Measurements from ENCODE around the gene LGR4. TPM values are rescaled to one million over a fixed set of nuclear protein-coding genes. Genes with fewer than 3 reads are reported as not detected.

The LGR4 gene
- polyA plus RNA-seq, 3 donors = 127 to 150 (median 149) TPM

DNA sequence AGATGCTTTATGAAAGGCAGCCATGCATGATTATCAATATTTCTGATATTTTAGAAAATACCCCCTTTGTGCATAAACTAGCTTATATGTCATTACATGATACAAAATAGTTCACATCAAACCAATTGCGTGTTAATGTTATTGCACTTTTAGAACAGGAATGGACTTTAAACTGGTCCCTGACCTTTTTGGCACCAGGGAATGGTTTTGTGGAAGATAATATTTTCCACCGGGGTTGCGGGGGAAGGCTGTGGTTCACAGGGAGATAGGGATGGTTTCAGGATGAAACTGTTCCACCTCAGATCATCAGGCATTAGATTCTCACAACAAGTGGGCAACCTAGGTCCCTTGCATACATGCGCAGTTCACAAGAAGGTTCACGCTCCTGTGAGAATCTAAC lies 16.5 kb upstream of the LGR4 start:
- no peak for DNase-seq (ENCODE audit: low read depth in 3 of 3, low spot score in 2 of 3)

- no peak for DNase-seq (ENCODE audit: low read depth in 3 of 3, low spot score in 2 of 3)
These were observed 15.1 kb upstream of the LGR4 start for GRCh38 chr11:27487706-27488105.

GRCh38 chr11:27485930-27486773 lies 13.6 kb upstream of the LGR4 start:
- no peak for DNase-seq (ENCODE audit: low read depth in 3 of 3, low spot score in 2 of 3)

GRCh38 chr11:27482793-27483192 lies 10.2 kb upstream of the LGR4 start:
- DNase-seq (ENCODE audit: low read depth in 3 of 3, low spot score in 2 of 3) = no peak

DNA sequence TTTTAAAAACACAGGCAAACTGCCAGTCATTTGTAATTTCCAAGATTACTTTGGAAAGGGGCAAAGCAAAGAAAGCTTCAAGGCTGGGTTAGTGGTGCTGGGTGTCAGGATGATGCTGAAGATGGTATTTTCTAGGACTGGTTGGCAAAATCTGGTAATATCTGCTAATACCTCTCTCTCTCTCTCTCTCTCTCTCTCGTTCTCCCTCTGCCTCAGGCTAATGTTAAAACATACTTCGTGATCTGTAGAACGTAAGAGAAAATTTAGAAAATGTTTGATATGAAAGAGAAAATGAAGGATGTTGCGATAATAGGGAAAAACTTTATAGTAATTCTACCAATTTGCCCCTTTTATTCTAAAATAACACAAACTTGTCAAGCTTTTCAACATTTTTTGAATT lies 9.4 kb upstream of the LGR4 start:
- DNase-seq (ENCODE audit: low read depth in 3 of 3, low spot score in 2 of 3) = no peak

- DNase-seq (ENCODE audit: low read depth in 3 of 3, low spot score in 2 of 3) = no peak
These were observed 5.2 kb upstream of the LGR4 start for GRCh38 chr11:27477831-27478230.

- DNase-seq (ENCODE audit: low read depth in 3 of 3, low spot score in 2 of 3) = no peak
These were observed 4.7 kb upstream of the LGR4 start for GRCh38 chr11:27477243-27477642.

DNA sequence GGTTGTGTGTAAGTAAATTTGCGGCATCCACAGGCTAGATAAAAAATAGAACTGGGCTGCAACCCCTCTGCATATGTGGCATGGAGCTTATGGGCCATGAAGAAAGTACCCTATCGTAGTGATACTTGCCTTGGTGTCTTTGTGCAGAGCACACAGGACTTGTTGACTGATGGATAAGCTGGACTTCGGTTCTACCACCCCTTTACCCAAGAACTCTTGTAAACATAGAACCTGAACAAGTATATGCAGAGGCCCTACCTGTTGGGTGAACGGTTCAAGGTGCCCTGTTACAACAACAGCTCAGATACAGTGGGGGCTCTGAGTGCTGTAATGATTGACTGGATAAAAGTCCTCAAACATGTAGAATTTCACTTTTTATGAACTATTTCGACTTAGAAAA lies 3.0 kb upstream of the LGR4 start:
- DNase-seq (ENCODE audit: low read depth in 3 of 3, low spot score in 2 of 3) = no peak

GRCh38 chr11:27473017-27473406 lies 422 bp upstream of the LGR4 start:
- DNase-seq (ENCODE audit: low read depth in 3 of 3, low spot score in 2 of 3) = no peak

DNA sequence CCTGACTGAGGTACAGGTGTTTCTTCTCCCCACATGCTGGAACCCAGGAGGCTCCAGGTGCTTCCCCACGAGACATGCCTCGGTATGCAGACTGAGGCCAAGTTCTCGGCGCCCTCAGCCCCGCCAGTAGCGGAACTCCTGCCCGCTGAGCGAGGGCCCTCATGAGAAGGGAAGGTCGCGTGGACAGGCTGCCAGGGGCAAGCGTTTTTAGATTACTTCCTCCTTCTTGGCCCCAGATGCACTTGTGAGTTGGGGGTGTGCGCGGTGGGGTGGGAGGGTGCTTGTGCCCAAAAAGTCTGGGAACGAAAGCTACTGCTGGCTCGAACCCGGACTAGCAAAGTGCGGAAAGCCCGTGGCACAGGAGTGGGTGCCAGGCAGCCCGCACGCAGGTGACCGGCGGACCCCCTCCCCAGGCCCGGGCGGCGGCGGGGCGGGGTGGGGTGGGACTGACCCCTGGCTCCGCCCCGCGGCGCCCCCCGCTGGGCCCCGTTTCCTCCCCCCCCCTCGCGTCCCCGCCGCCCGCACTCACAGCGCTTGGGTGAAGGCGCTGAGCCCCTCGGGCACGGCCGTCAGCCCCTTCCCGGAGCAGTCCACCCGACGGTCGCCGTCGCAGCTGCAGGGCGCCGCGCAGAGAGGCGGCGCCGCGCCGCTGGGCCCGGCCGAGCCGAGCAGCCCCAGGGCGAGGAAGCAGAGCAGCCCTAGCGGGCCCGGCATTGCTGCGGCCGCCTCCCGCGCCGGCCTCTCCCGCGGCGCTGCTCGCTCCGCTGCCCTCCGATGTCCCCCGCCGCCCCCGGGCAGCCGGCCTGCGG lies 797 bp downstream of the LGR4 start:
- no peak for DNase-seq (ENCODE audit: low read depth in 3 of 3, low spot score in 2 of 3)

GRCh38 chr11:27470826-27471588 lies 1.6 kb downstream of the LGR4 start:
- DNase-seq (ENCODE audit: low read depth in 3 of 3, low spot score in 2 of 3) = no peak

DNA sequence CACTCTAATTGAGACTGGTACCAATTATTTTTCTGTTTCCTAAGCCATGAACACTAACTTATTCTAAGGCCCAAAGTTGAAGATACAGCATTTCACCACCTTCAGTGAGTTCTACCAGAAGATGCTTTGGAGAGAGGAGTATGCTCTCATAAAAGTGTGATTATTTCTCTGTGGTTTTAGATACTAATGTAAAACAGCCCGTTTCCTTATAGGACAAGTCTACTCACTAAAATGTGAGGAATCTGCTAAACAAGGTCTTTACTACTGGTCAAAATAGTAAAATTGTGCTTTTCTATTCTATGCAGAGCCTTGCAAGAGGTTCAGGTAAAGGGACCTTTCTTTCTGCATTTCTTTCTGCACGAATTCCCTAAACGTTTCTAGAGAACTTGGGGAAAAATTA lies 2.4 kb downstream of the LGR4 start:
- DNase-seq (ENCODE audit: low read depth in 3 of 3, low spot score in 2 of 3) = no peak

GRCh38 chr11:27468995-27469695 lies 3.4 kb downstream of the LGR4 start:
- no peak for DNase-seq (ENCODE audit: low read depth in 3 of 3, low spot score in 2 of 3)

DNA sequence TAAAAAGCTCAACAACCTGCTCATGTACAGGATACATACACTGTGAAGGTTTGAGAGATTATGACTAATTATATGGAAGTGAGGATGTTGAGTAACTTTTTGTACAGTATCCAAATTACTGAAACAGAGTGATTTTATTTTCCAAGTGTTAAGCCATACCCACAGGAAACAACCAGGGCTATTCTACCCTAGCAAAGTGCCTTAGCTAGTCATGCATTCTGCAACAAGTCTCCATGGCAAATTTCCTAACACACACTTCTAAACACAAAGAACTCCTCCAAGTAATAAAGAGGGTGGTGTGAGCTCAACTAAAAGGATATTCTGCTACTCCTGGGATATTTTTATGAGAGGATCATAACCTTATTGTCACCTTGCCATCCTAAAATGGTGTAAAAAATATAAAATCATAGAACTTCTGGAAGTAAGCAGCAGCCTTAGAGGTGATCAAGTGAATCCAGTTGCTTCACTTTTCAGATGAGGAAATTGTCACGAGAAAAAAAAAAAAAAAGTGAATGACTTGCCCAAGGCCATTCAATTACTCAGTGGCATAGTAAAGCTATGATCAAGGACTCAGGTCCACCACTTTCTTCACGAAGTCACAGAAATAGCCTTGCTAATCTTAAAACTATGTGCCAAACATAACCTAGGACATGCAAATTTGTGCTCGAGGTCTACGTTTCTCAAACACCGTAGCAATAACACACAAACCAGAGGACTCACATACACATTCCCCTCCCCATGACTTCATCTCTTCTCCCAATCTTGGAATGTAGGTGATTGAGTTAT lies 4.2 kb downstream of the LGR4 start:
- no peak for DNase-seq (ENCODE audit: low read depth in 3 of 3, low spot score in 2 of 3)

- DNase-seq (ENCODE audit: low read depth in 3 of 3, low spot score in 2 of 3) = no peak
These were observed 5.2 kb downstream of the LGR4 start for GRCh38 chr11:27467181-27467913.

GRCh38 chr11:27466363-27466762 lies 6.2 kb downstream of the LGR4 start:
- no peak for DNase-seq (ENCODE audit: low read depth in 3 of 3, low spot score in 2 of 3)

DNA sequence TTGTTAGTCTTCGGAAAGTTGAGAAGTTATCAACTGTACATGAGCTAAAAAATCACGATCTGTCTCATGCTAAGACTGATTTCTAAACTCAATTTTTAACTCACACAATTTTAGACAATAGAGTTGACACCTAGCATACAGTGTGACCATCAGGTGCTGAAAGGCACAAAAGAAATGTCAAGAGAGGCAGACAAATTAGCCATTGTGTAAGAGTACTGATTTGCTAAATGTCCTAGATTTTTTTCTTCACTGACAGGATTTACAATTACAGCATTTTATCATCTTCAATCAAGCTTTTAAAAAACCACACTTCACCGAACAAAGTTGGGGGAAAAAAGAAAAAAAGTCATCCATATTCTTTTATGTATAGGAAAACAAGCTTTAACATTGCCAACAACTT lies 7.0 kb downstream of the LGR4 start:
- DNase-seq (ENCODE audit: low read depth in 3 of 3, low spot score in 2 of 3) = no peak

DNA sequence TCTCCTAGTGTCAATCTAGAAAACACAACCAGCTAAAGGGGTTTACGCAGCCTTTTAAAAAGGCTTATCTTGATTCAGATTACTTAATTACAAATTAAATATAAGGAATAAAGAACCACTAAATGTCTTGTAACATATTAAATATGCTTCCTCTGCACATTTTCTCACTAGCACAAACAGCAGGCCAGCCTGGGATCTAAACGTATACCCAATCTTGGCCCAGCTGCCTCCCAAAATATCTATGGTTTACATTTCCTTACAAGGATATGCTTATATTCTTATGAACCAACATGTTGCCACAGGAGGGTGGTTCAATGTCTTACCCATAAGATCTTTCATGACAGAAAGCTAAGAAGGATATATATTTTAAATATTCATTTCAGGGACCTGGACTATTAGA lies 7.7 kb downstream of the LGR4 start:
- no peak for DNase-seq (ENCODE audit: low read depth in 3 of 3, low spot score in 2 of 3)

DNA sequence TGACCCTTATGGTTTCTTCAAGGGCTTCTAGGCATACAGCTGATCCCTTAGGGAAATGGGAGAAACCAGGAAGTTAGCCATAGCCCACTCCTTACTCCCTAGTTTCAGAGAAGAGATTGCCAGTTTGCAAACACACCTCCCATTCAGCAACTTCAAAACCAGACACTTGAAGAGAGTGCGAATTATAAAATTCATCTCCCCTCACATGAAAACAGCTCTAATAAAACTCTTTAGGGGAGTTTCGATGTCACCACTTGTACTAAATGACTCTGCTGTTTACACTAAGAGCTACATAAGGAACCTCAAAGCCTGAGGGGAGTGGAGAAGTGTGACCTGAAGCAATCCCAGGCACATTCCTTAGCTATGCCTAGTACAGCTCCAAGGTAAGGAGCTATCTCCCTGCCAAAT lies 8.3 kb downstream of the LGR4 start:
- no peak for DNase-seq (ENCODE audit: low read depth in 3 of 3, low spot score in 2 of 3)
